H1 (cell line): ENCODE measurements around the gene PFKP. TPM values are rescaled to one million over a fixed set of nuclear protein-coding genes. Genes with fewer than 3 reads are reported as not detected.

ENCODE experiments used
- HDAC2 ChIP-seq, 2 experiments: fragments of 300-600 bp in 1 of 2; sonication (generic) in 1 of 2; IDR thresholded peaks; 2 replicates each; pipeline ENCODE4 v1.6.1; 2011 to 2012; ENCODE audit warnings: low read depth in 2 of 2, low read length in 2 of 2, mild to moderate bottlenecking in 2 of 2, moderate library complexity in 2 of 2, borderline replicate concordance in 1 of 2, inconsistent platforms in 1 of 2
- HDAC6 ChIP-seq: IDR thresholded peaks from one replicate; pipeline ENCODE4 v1.7.1; 2012; ENCODE audit warnings: low read depth, mild to moderate bottlenecking, inconsistent platforms, low read length, moderate library complexity
- NANOG ChIP-seq: IDR thresholded peaks from 2 replicates; pipeline ENCODE4 v1.6.1; 2011; ENCODE audit warnings: low read length, low read depth, mild to moderate bottlenecking, inconsistent platforms; ENCODE audit not compliant: insufficient read depth, poor library complexity, severe bottlenecking
- RNF2 ChIP-seq: fragments of 200-900, 300-1000 bp; sonication (generic); IDR thresholded peaks from 2 replicates; pipeline ENCODE4 v1.7.1; 2016; ENCODE audit warnings: borderline replicate concordance, low read depth, mild to moderate bottlenecking, antibody characterized with exemption, low read length; ENCODE audit not compliant: poor library complexity, severe bottlenecking; ENCODE audit errors: missing control alignments
- SAP30 ChIP-seq: fragments of 300-600 bp; sonication (generic); IDR thresholded peaks from 2 replicates; pipeline ENCODE4 v1.7.1; 2012; ENCODE audit warnings: low read length, moderate library complexity, mild to moderate bottlenecking, inconsistent platforms; ENCODE audit not compliant: insufficient read depth, insufficient replicate concordance
- TAF1 ChIP-seq: IDR thresholded peaks from 2 replicates; pipeline ENCODE4 v1.6.1; 2011; ENCODE audit warnings: mild to moderate bottlenecking, low read depth, low read length
- YY1 ChIP-seq: IDR thresholded peaks from 2 replicates; pipeline ENCODE4 v1.6.1; 2011; ENCODE audit warnings: low read depth, mild to moderate bottlenecking, low read length
- polyA plus RNA-seq, 7 experiments: library from polyadenylated mRNA; depleted of rRNA in 3 of 7; stranded (reverse) in 5 of 7; unstranded in 2 of 7; fragments of >200 nt in 5 of 7; fragments of 200-250 nt in 2 of 7; gene quantifications; 1 replicate in 5 of 7; 2 replicates in 1 of 7; 4 replicates in 1 of 7; pipeline versions ENCODE4 v1.2.1 to v1.2.3, GENCODE V29; 2011 to 2013; ENCODE audit warnings: missing spikeins in 2 of 7, mixed read lengths in 2 of 7
- total RNA-seq: library from RNA; stranded (reverse); fragmentation: NEBNext Ultra II Directional; extraction: Animal tissue kit (Norgen Biotek cat#: 25700); gene quantifications from 2 replicates; pipeline ENCODE4 v1.2.1, GENCODE V29; 2021
- TF ChIP-seq, protein P1 (sequence below): IDR thresholded peaks from 2 replicates; pipeline ENCODE4 v1.6.1; 2012; ENCODE audit warnings: inconsistent platforms
- TF ChIP-seq, protein P2 (sequence below): IDR thresholded peaks from 2 replicates; pipeline ENCODE4 v1.6.1; 2011; ENCODE audit warnings: low read depth, mild to moderate bottlenecking, low read length; ENCODE audit not compliant: insufficient read depth

PFKP gene
- total and polyA plus RNA-seq, 2 of the 8 experiments (the other 6 are each of a cell fraction or from before 2014, with no cell fraction given): 51.2 to 128 TPM

DNA sequence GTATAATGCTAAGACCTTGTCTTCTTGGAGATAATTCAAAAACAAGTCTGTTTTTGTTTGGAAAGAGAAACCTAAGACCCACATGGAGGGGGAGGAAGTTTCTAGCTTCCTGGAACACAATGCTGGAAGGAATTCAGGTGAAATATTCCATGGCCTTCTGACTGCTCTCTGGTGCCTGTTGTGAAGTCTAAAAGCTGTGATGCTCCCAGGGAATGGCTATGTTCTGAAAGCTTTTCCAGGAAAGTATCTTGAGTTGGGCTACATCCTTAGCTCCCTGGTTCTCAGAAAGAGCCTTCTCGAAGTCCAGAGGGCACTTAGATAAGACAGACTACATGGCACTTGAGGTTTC lies 12.5 kb upstream of the PFKP start (continued):
- TF ChIP-seq TAF1 (no peak), NANOG (no peak), YY1 (no peak), HDAC2 (IDR thresholded peaks at IDR 0.05; ENCODE audit: borderline replicate concordance in 1 of 2, low read depth in 2 of 2, low read length in 2 of 2) (no peak), HDAC6 (no peak), RNF2 (no peak), SAP30 (no peak)
- TF ChIP-seq, protein P1, sequence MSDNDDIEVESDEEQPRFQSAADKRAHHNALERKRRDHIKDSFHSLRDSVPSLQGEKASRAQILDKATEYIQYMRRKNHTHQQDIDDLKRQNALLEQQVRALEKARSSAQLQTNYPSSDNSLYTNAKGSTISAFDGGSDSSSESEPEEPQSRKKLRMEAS: no peak
- TF ChIP-seq, protein P2, sequence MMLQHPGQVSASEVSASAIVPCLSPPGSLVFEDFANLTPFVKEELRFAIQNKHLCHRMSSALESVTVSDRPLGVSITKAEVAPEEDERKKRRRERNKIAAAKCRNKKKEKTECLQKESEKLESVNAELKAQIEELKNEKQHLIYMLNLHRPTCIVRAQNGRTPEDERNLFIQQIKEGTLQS: no peak
